PC-3 (cell line): ENCODE results near the gene STIM1. TPM values are rescaled to one million over a fixed set of nuclear protein-coding genes. Genes with fewer than 3 reads are reported as not detected.

Source experiments
- ATAC-seq: fragments of 200-7000 bp; cut with Tn5 transposase; 2 replicates; pipeline ENCODE4 v1.9.1; 2020; ENCODE audit warnings: mild to moderate bottlenecking, moderate library complexity
- BruUV-seq: library from RNA; stranded (reverse); fragments of 400-500 nt; replicated peaks from 2 replicates; lab custom pipeline; 2021; lab: Mats Ljungman, UMichigan
- CTCF ChIA-PET: fragments of 300-600 bp; sonication (Branson Sonifier 250); formaldehyde crosslinking; loops from one replicate; lab custom pipeline; 2022; ENCODE audit warnings: antibody characterized with exemption; lab: Charles Lee
- POLR2A ChIA-PET: fragments of 300-600 bp; sonication (Branson Sonifier 250); formaldehyde crosslinking; loops from one replicate; lab custom pipeline; 2022; ENCODE audit warnings: antibody characterized with exemption; ENCODE audit not compliant: unreplicated experiment; lab: Charles Lee
- DNase-seq: peaks from one replicate; pipeline ENCODE4 v3.0.0-alpha.2; 2015
- H2AFZ ChIP-seq: fragments of 300-600 bp; sonication (generic); 2 replicates; pipeline ENCODE4 v1.6.0; 2016; ENCODE audit warnings: antibody characterized with exemption, low read length
- H3F3A ChIP-seq: fragments of 300-600 bp; sonication (generic); one replicate; pipeline ENCODE4 v1.6.0; 2017; ENCODE audit warnings: antibody characterized with exemption, low read length, control low read depth, mild to moderate bottlenecking; ENCODE audit not compliant: unreplicated experiment
- H3K27ac ChIP-seq: fragments of 300-600 bp; sonication (generic); 2 replicates; pipeline ENCODE4 v1.5.1; 2016; ENCODE audit warnings: mild to moderate bottlenecking, low read length
- H3K27me3 ChIP-seq: fragments of 300-600 bp; sonication (generic); 2 replicates; pipeline ENCODE4 v1.6.1; 2016; ENCODE audit warnings: low read length, mixed read lengths
- H3K36me3 ChIP-seq: fragments of 300-600 bp; sonication (generic); 2 replicates; pipeline ENCODE4 v1.6.1; 2016; ENCODE audit warnings: low read depth, mixed run types, low read length, mixed read lengths
- H3K4me1 ChIP-seq: fragments of 300-600 bp; sonication (generic); 2 replicates; pipeline ENCODE4 v1.5.1; 2016; ENCODE audit warnings: low read length; ENCODE audit not compliant: insufficient read depth
- H3K4me2 ChIP-seq: fragments of 300-600 bp; sonication (generic); 2 replicates; pipeline ENCODE4 v1.6.0; 2016; ENCODE audit warnings: low read length
- H3K4me3 ChIP-seq: fragments of 300-600 bp; sonication (generic); 2 replicates; pipeline ENCODE4 v1.5.1; 2016; ENCODE audit warnings: mild to moderate bottlenecking, low read length, mixed read lengths
- H3K79me2 ChIP-seq: fragments of 300-600 bp; sonication (generic); 2 replicates; pipeline ENCODE4 v1.6.1; 2017; ENCODE audit warnings: low read length, mixed read lengths
- H3K9ac ChIP-seq: fragments of 300-600 bp; sonication (generic); 2 replicates; pipeline ENCODE4 v1.6.0; 2016; ENCODE audit warnings: mild to moderate bottlenecking, low read length
- H3K9me2 ChIP-seq: fragments of 300-600 bp; sonication (generic); replicated peaks from 2 replicates; pipeline ENCODE4 v1.6.1; 2016; ENCODE audit warnings: mixed run types, low read length, mixed read lengths
- H3K9me3 ChIP-seq: fragments of 300-600 bp; sonication (generic); 2 replicates; pipeline ENCODE4 v1.6.1; 2016; ENCODE audit warnings: low read length, mixed read lengths
- H4K20me1 ChIP-seq: fragments of 300-600 bp; sonication (generic); 2 replicates; pipeline ENCODE4 v1.6.1; 2016; ENCODE audit warnings: low read length, mixed read lengths
- CTCF ChIP-seq: fragments of 300-600 bp; sonication (generic); conservative IDR thresholded peaks from 2 replicates; pipeline ENCODE4 v1.5.1; 2017; ENCODE audit warnings: antibody characterized with exemption, low read depth, mild to moderate bottlenecking, low read length
- EZH2 ChIP-seq: fragments of 300-600 bp; sonication (generic); IDR thresholded peaks from one replicate; pipeline ENCODE4 v1.6.1; 2017; ENCODE audit warnings: antibody characterized with exemption, mild to moderate bottlenecking, low read length; ENCODE audit not compliant: unreplicated experiment
- EZH2phosphoT487 ChIP-seq: fragments of 300-600 bp; sonication (generic); IDR thresholded peaks from 2 replicates; pipeline ENCODE4 v1.6.1; 2018; ENCODE audit warnings: mild to moderate bottlenecking, antibody characterized with exemption, low read length, borderline replicate concordance
- intact Hi-C: fragments of 100-400 bp; cut with micrococcal nuclease; formaldehyde crosslinking; loops from 2 replicates; pipeline ENCODE4 v1.9.0; 2023
- total RNA-seq: library from RNA; depleted of rRNA; stranded (reverse); fragments of >200 nt; gene quantifications from 2 replicates; pipeline ENCODE4 v1.2.3, GENCODE V29; 2014

The STIM1 gene
- total RNA-seq, 1 experiment from 2014 or later = 22.8 TPM

- Histone ChIP-seq H3F3A (no peaks in the 10 kb centered on the region), H3K4me2 (no peak overlapping the region), H3K79me2 (no peaks in the 10 kb centered on the region), H3K9me3 (no peaks in the 10 kb centered on the region), H3K4me1 (no peaks in the 10 kb centered on the region), H3K27me3 (no peaks in the 10 kb centered on the region), H3K4me3 (no peak overlapping the region), H4K20me1 (no peaks in the 10 kb centered on the region), H2AFZ (no peak overlapping the region), H3K27ac (no peak overlapping the region), H3K9me2 (no peaks in the 10 kb centered on the region), H3K9ac (no peak overlapping the region), H3K36me3 (0 out of 2 replicates have a peak, but pooled peaks cover 3% of the 10 kb centered on the region)
- no TSS peak for BruUV-seq
- ATAC-seq (no peak), DNase-seq (no peak)
- TF ChIP-seq EZH2 (no peak), EZH2phosphoT487 (no peak), CTCF (no peak)
- intact Hi-C loops = no loop called here
- ChIA-PET CTCF (no interaction called here), POLR2A (no interaction called here)
These were observed 227.7 kb downstream of the STIM1 start for GRCh38 chr11:4083198-4083597.

GRCh38 chr11:4084406-4085125, 229.1 kb downstream of the STIM1 start:
- TF ChIP-seq EZH2phosphoT487 (no peak), CTCF (no peak), EZH2 (no peak)
- Histone ChIP-seq H3K36me3 (0 out of 2 replicates have a peak, but pooled peaks cover 3% of the 10 kb centered on the region), H4K20me1 (no peaks in the 10 kb centered on the region), H3K4me2 (no peak overlapping the region), H3K27me3 (no peaks in the 10 kb centered on the region), H3K4me3 (no peak overlapping the region), H3K4me1 (no peaks in the 10 kb centered on the region), H3F3A (no peaks in the 10 kb centered on the region), H2AFZ (no peak overlapping the region), H3K79me2 (no peaks in the 10 kb centered on the region), H3K9me2 (no peaks in the 10 kb centered on the region), H3K9ac (no peak overlapping the region), H3K9me3 (no peaks in the 10 kb centered on the region), H3K27ac (no peak overlapping the region)
- DNase-seq (no peak), ATAC-seq (no peak)
- no TSS peak for BruUV-seq
- intact Hi-C loops = no loop called here
- CTCF ChIA-PET = no interaction called here
- POLR2A ChIA-PET = no interaction called here

DNA sequence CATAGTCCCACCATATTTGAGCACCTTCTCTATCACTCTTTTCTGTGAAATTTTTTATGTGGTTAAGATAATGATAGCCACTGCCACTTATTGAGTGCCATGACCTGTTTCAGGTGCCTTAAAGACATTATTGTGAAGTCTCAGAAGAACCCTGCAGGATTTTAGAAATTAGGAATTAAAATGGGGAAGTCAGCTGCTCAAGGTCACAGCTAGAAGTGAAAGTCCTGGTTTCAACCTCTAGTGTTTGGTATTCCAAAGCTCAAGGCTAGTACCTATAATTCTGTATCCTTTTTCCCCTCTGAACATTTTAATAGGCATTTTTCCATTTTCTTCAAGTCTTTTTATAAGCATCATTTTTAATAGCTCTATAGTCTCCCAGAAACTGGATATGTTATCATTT, 230.1 kb downstream of the STIM1 start:
- H3K27me3 ChIP-seq = no peaks in the 10 kb centered on the region
- no peaks in the 10 kb centered on the region for H3K9me2 ChIP-seq
- no peaks in the 10 kb centered on the region for H3K79me2 ChIP-seq
- no peaks in the 10 kb centered on the region for H3K4me1 ChIP-seq
- DNase-seq = no peak
- H3K27ac ChIP-seq = no peak overlapping the region
- no peak overlapping the region for H2AFZ ChIP-seq
- H3K4me3 ChIP-seq = no peak overlapping the region
- ATAC-seq = no peak
- ChIA-PET CTCF (no interaction called here), POLR2A (no interaction called here)
- no peak overlapping the region for H3K9ac ChIP-seq
- no peak for TF ChIP-seq CTCF
- TF ChIP-seq EZH2phosphoT487 = no peak
- TF ChIP-seq EZH2 = no peak
- 0 out of 2 replicates have a peak, but pooled peaks cover 3% of the 10 kb centered on the region for H3K36me3 ChIP-seq
- no peak overlapping the region for H3K4me2 ChIP-seq
- intact Hi-C loops = no loop called here
- H3F3A ChIP-seq = no peaks in the 10 kb centered on the region
- H4K20me1 ChIP-seq = no peaks in the 10 kb centered on the region
- H3K9me3 ChIP-seq = no peaks in the 10 kb centered on the region
- BruUV-seq = no TSS peak
